NCI-H2107 treated with DMSO at 0.1 percent for 48 hours (cell line): ENCODE measurements around the gene SIGLEC12.
"Not testable (repeated sequence)": the region's sequence is repeated elsewhere in the genome, so short reads cannot be mapped to it uniquely, and the experiment has no call there.

Source experiments
- DNase-seq: peaks from one replicate; lab custom pipeline; 2025; ENCODE audit not compliant: unreplicated experiment; lab: John Stamatoyannopoulos, UW

Gene SIGLEC12

DNA sequence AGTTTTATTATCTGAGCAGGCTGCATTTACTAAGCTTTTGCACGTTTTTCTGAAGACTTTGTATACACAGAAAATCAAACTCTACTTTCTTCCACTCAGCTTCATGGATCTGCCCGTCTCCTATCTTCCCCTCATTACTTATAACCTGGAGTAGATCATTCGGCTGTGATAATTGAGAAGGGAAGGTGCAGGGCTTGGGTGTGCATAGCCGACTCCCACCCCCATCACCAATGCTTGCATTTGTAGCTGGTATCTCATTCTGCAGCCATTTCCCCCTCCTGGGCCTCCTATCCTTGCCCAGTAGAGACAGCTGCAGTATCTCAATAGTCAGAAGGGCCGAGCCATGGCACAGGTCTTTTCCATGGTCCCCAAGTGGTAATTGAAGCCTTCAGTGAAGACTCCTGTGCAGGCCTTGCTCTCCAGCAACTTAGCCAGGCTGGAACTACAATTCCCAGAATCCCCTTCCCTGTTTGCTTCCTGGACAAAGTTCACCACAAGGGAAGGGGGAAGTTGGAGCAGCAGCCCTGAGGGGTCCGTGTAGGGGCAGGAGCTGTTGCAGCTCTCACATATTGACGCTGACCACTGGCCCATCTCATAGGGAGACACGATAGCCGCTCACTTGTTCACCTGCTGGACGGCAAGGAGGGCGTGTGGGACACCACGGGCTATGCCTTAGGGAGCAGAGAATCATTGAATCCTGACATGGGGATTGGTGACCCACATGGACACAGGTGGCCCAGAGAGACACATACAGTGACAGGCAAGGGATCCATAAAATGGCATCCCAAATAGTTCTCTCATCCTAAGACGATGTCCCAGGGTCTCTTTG, 41.2 kb downstream of the SIGLEC12 start:
- DNase-seq: no peak

DNA sequence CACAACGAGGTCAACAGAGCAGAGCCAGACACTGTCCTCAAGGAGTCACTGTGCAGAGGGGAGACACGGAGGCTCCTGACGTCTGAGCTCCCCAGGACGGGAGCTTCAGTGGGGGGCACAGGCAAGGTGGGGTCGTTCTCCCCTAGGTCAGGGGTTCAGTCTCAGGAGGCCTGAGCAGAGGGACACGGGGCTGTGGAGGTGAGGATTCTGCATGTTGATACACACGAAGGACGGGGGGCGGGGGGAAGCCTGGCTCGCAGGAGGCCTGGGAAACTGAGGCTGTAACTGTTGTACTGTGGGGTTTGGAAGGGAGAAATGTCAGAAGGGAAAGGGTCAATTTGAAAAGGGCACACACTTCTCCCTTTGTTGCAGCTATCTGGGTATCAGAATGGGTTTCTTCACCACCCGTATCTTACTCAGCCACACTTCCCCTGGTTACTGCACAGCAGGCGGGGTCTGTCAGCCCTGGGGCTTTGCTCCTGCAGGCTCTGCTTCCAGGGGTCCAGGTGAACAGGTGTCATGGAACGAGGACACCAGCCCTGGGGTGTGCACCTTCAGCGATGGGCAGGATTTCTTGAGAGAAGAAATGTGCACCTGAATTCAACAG, 42.6 kb downstream of the SIGLEC12 start:
- DNase-seq: no peak

DNA sequence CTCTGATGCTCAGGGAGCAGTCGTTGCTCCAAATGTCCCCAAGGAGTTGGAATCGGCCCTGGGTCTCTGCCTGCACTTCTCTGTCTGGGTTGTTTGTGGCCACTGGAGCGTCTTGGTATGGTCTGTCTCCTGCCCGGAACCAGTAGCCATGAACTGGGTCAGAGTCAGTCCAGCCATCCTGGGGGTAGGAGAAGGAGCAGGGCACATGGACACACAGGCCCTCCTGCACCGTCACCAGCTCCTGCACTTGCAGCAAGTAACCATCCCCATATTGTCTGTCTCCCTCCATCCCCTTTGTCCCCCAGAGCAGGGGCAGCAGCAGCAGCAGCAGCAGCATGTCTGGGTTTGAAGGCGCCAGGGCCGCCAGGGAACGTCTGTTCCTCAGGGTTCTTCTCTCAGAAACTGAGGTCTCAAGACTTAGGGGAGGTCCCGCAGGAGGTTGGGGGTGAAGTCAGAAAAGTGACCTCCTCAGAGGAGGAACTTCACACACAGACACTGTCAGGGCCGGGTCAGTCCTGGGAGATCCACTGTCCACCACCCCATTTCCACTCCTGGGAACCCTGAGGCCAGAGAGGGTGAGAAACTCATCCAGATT, 43.5 kb downstream of the SIGLEC12 start, which contains the start of gene SIGLEC8:
Gene SIGLEC8 (minus strand): TSS at position 404 of the 595 bp plus-strand sequence. CDS start 67 bp downstream, at position 337.
- no peak for DNase-seq

DNA sequence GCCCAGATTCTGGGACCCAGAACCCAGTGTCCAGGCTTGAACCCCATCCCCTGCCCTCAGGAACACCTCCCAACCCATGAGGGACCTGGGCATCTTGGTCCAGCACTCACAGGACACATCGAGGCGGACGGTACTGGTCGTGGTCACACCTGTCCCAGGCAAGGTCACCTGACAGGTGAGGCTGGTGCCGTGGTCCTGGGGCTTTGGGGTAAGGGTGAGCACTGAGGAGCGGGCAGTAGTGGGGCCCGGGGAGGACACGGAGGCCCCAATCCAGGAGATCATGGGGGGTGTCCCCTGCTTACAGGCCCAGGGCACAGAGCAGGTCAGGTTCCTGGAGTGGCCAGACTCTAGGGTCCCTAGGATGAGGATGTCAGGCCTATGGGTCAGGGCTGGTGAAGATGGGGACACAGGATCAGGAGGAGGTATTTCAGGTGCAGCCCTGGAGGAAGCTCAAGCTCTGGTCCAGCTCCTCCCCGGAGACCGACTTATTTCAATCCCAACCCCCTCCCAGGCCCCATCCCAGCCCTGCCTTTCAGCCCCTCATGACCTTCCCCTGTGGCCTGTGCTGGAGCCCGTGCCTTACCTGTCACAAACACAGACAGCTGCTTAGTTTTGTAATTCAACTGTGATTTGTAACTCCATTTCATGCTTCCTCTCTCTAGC, 44.1 kb downstream of the SIGLEC12 start:
- no peak for DNase-seq

DNA sequence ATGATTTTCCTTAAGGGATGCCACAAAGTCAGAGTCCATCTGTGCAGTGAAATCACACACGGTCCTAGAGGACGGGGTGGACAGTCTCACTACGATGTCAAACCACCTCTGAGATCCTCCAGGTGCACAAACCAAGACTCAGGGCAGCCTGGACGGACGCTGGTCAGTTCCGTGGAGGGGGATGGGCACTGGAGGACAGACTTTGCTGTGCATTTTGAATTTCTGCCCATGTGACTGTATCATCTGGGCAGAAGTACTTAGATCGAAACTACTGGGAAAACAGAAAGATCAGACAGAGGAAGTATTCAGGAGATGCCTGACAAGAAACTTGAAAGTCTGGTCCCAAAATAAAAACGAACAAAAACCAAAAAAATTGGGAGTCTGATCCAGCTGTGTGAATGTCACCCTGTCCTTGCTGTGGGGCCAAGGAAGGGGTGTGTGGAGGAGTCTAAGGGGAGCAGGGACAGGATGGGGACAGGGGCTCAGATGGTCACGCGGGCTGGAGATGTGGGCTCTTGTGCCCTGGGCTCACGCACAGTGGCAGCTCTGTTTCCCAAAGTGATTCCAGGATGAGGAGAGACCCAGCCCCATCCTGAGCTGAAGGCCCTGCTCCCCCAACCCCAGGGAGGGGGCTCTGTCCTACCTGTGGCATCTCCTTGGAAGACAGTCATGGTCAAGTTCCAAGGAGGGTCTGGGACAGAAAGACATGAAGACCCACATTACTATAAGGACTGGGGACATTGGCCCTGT, 44.9 kb downstream of the SIGLEC12 start:
- DNase-seq: no peak

DNA sequence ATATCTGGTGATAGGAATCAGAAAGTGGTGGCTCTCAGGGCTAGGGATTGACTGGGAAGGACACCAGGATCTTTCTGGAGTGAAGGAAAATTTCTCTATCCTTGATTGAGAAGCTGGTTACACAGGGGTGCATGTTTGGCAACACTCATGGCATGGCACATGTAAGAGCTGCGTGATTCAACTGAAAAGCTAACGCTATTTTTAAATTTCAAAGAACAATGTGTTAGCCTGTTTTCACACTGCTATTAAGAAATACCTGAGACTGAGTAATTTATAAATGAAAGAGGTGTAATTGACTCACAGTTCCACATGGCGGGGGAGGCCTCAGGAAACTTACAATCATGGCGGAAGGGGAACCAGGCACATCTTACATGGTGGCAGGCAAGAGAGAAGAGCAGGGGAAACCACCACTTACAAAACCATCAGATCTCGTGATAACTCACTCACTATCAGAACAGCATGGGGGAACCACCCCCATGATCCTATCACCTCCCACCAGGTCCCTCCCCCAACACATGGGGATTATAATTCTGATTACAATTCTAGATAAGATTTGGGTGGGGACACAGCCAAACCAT, 50.8 kb downstream of the SIGLEC12 start:
- DNase-seq: no peak

DNA sequence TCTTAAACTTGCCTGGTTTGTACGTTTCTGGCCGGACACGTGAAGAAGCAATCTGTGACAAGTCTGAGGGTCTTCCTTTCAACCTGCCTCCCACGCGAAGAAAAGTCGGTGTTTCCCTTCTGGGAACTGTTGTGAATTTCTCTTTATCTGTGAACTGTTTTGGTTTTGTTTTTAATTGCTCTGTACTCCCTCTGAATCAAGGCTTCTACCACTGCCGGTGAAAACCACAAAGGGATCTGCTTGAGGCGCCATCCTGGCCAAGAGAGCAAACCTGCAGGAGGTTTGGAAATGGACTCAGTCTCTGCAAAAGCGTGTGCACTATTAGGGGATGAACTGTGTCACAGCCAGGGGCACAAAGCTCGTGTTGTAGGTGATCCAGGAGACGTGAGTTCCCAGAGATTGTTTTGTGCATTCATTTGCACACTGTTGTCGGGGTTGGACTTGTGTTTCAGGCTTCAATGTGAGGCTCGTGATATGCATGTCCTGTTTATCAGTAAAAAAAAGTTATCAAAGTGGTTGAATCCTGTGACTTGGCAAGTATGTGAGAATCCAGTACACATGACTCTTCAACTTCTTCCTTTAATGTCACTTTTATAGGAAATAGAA, 53.1 kb downstream of the SIGLEC12 start:
- no peak for DNase-seq

DNA sequence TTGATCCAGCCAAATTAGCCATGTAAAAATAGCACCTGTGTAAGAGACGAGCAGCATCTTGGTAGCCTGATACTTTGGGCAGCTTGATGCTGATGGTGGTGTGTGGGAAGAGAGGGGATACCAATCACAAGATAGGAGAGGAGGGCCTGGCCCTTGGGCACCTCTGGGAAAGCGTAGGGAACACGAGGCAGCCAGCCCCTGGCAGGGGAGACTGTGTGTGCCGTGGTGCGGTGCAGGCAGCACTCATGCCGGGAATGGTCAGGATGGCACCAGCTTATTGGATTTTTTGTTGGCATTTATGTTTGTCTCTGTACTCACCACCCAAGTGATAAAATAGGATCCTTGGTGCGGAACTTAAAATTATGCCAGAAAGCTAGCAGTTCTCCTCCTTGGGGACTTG, 53.6 kb downstream of the SIGLEC12 start:
- no peak for DNase-seq

DNA sequence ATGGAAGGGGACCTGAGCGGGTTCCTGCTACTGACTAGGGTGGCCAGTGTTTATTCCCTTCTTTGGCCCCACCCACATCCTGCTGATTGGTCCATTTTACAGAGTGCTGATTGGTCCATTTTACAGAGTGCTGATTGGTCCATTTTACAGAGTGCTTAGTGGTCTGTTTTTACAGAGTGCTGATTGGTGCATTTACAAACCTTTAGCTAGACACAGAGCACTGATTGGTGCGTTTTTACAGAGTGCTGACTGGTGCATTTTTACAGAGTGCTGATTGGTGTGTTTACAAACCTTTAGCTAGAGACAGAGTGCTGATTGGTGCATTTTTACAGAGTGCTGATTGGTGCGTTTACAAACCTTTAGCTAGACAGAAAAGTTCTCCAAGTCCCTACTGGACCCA, 54.1 kb downstream of the SIGLEC12 start:
- DNase-seq: not testable (repeated sequence)

DNA sequence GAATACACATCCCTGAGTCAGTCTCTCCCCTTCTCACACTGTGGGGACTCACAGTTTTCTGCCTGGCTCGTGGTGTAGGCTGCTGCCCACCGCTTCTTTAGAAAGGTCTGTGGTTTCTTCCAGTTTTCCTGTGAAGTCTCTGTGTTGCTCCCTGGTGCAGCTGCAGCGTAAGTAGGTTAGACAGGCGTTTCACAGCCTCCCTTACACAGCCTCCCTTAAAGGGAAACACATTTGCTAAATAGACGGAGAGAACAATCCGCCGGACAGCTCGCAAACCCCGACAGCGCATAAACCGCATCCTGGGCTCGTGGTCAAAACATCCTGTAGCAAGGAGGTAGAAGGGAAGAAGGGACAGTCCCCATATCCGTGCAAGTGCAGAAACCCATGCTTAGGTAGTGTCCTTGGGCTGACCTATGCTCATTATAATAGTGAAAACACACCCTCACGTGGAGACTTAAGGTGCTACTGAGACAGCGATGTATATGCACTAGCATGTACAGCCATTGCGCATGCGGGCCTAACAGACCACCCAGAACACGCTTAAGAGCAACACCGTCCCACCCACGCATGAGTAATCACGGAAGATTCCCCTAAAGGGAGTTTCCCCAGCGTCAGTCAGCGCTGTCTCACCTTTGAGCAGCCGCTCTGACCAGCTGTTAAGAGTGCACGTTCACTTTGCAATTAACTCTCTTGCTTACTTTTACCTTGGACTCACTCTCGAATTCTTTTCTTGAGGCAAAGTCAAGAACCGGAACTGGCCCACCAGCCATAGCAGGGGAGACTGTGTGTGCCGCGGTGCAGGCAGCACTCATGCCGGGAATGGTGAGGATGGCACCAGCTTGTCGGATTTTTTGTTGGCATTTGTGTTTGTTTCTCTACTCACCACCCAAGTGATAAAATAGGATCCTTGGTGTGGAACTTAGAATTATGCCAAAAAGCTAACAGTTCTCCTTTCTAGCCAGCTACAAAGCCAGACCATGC, 59.9 kb downstream of the SIGLEC12 start:
- DNase-seq: no peak
